IMR-90 (cell line): Measurements from ENCODE around the gene HECW1. TPM values are rescaled to one million over a fixed set of nuclear protein-coding genes. Genes with fewer than 3 reads are reported as not detected.

ENCODE experiments used
- ATAC-seq: fragments of 200-7000 bp; cut with Tn5 transposase; 2 replicates; pipeline ENCODE4 v1.9.1; 2020; ENCODE audit warnings: low read depth, mild to moderate bottlenecking, moderate library complexity
- BruUV-seq: library from RNA; stranded (reverse); fragments of 400-500 nt; replicated peaks from 2 replicates; lab custom pipeline; 2021; lab: Mats Ljungman, UMichigan
- CTCF ChIA-PET: fragments of 300-600 bp; formaldehyde crosslinking; extraction: SDS; loops from one replicate; lab custom pipeline; 2021; ENCODE audit warnings: antibody characterized with exemption; lab: Yijun Ruan, JAX
- POLR2A ChIA-PET: fragments of 300-600 bp; sonication (Branson Sonifier 250); formaldehyde crosslinking; loops from one replicate; lab custom pipeline; 2022; ENCODE audit warnings: antibody characterized with exemption; ENCODE audit not compliant: unreplicated experiment; lab: Charles Lee
- DNase-seq: peaks from one replicate; pipeline ENCODE4 v3.0.0; 2013
- H2AFZ ChIP-seq: replicated peaks from 2 replicates; pipeline ENCODE3; 2013; ENCODE audit warnings: low read length, mild to moderate bottlenecking; ENCODE audit not compliant: poor library complexity
- H2AK5ac ChIP-seq: 2 replicates; pipeline ENCODE4 v1.6.1; 2013; ENCODE audit warnings: low read depth, low read length, inconsistent platforms
- H2AK9ac ChIP-seq: replicated peaks from 2 replicates; pipeline ENCODE3; 2013; ENCODE audit warnings: mild to moderate bottlenecking, low read depth, low read length, moderate library complexity; ENCODE audit not compliant: poor library complexity
- H2BK120ac ChIP-seq: 2 replicates; pipeline ENCODE4 v1.6.1; 2013; ENCODE audit warnings: low read depth, low read length, inconsistent platforms
- H2BK15ac ChIP-seq: 3 replicates; pipeline ENCODE4 v1.6.1; 2013; ENCODE audit warnings: low read depth, low read length, inconsistent platforms
- H2BK20ac ChIP-seq: 2 replicates; pipeline ENCODE4 v1.6.1; 2013; ENCODE audit warnings: low read depth, mild to moderate bottlenecking, inconsistent platforms, low read length, moderate library complexity
- H2BK5ac ChIP-seq: 2 replicates; pipeline ENCODE4 v1.6.1; 2013; ENCODE audit warnings: mild to moderate bottlenecking, low read depth, low read length, inconsistent platforms; ENCODE audit not compliant: poor library complexity, severe bottlenecking
- H3K14ac ChIP-seq: replicated peaks from 2 replicates; pipeline ENCODE4 v1.6.1; 2013; ENCODE audit warnings: low read depth, low read length, inconsistent platforms
- H3K18ac ChIP-seq: 2 replicates; pipeline ENCODE4 v1.6.1; 2013; ENCODE audit warnings: low read depth, low read length, control low read depth
- H3K23ac ChIP-seq: 2 replicates; pipeline ENCODE4 v1.6.1; 2013; ENCODE audit warnings: low read depth, low read length, inconsistent platforms
- H3K27ac ChIP-seq: 2 replicates; pipeline ENCODE4 v1.5.1; 2013; ENCODE audit warnings: mild to moderate bottlenecking, control low read depth, low read length; ENCODE audit not compliant: insufficient read depth
- H3K27me3 ChIP-seq: 2 replicates; pipeline ENCODE4 v1.6.1; 2013; ENCODE audit warnings: low read length; ENCODE audit not compliant: control insufficient read depth, insufficient read depth
- H3K36me3 ChIP-seq: 2 replicates; pipeline ENCODE4 v1.6.1; 2013; ENCODE audit warnings: low read length, mixed read lengths; ENCODE audit not compliant: control insufficient read depth, insufficient read depth
- H3K4ac ChIP-seq: 2 replicates; pipeline ENCODE4 v1.6.1; 2013; ENCODE audit warnings: low read depth, low read length, inconsistent platforms
- H3K4me1 ChIP-seq: 2 replicates; pipeline ENCODE4 v1.6.1; 2013; ENCODE audit warnings: low read length, mixed read lengths; ENCODE audit not compliant: control insufficient read depth, insufficient read depth
- H3K4me2 ChIP-seq: 2 replicates; pipeline ENCODE4 v1.6.1; 2013; ENCODE audit warnings: low read depth, mild to moderate bottlenecking, control low read depth, low read length, moderate library complexity
- H3K4me3 ChIP-seq: 2 replicates; pipeline ENCODE4 v1.5.1; 2013; ENCODE audit warnings: low read depth, mild to moderate bottlenecking, control low read depth, low read length, moderate library complexity; ENCODE audit not compliant: insufficient read depth
- H3K56ac ChIP-seq: 2 replicates; pipeline ENCODE4 v1.6.1; 2013; ENCODE audit warnings: low read length, inconsistent platforms; ENCODE audit not compliant: insufficient read depth; ENCODE audit errors: extremely low read depth
- H3K79me1 ChIP-seq, 2 experiments: 2 replicates each; pipeline ENCODE4 v1.6.1; 2013; ENCODE audit warnings: low read length in 2 of 2, inconsistent platforms in 1 of 2, low read depth in 1 of 2
- H3K9ac ChIP-seq: 2 replicates; pipeline ENCODE4 v1.6.1; 2013; ENCODE audit warnings: low read depth, low read length, control low read depth
- H3K9me1 ChIP-seq: 2 replicates; pipeline ENCODE4 v1.6.1; 2013; ENCODE audit warnings: low read length, inconsistent platforms; ENCODE audit not compliant: insufficient read depth
- H3K9me3 ChIP-seq: 2 replicates; pipeline ENCODE4 v1.6.1; 2013; ENCODE audit warnings: low read length; ENCODE audit not compliant: control insufficient read depth, insufficient read depth
- H4K20me1 ChIP-seq: 2 replicates; pipeline ENCODE4 v1.6.1; 2013; ENCODE audit warnings: low read length, inconsistent platforms; ENCODE audit not compliant: insufficient read depth
- H4K5ac ChIP-seq: 2 replicates; pipeline ENCODE4 v1.6.1; 2013; ENCODE audit warnings: mild to moderate bottlenecking, low read depth, low read length, control low read depth
- H4K8ac ChIP-seq, 2 experiments: 2 replicates each; pipeline ENCODE4 v1.6.1; 2013; ENCODE audit warnings: low read depth in 2 of 2, low read length in 2 of 2, control low read depth in 1 of 2, inconsistent platforms in 1 of 2
- H4K91ac ChIP-seq: 2 replicates; pipeline ENCODE4 v1.6.1; 2013; ENCODE audit warnings: low read depth, low read length, inconsistent platforms; ENCODE audit not compliant: insufficient read depth
- ELK1 ChIP-seq: fragments of 150-350 bp; IDR thresholded peaks from 2 replicates; pipeline ENCODE4 v1.6.1; 2016; ENCODE audit warnings: low read depth, mild to moderate bottlenecking, low read length, moderate library complexity, borderline replicate concordance
- FOS ChIP-seq: fragments of 150-350 bp; IDR thresholded peaks from 2 replicates; pipeline ENCODE4 v1.6.1; 2016; ENCODE audit warnings: low read depth, low read length
- MAFK ChIP-seq: IDR thresholded peaks from 2 replicates; pipeline ENCODE4 v1.6.1; 2012; ENCODE audit warnings: low read depth, low read length, improper control_type of control experiment
- MAZ ChIP-seq: IDR thresholded peaks from 2 replicates; pipeline ENCODE4 v1.6.1; 2012; ENCODE audit warnings: low read depth, mild to moderate bottlenecking, low read length, improper control_type of control experiment, moderate library complexity, borderline replicate concordance
- MXI1 ChIP-seq: IDR thresholded peaks from 2 replicates; pipeline ENCODE4 v1.6.1; 2012; ENCODE audit warnings: low read depth, mild to moderate bottlenecking, low read length, moderate library complexity, borderline replicate concordance
- NFE2L2 ChIP-seq: fragments of 150-350 bp; IDR thresholded peaks from 2 replicates; pipeline ENCODE4 v1.6.1; 2016; ENCODE audit warnings: low read depth, mild to moderate bottlenecking, low read length
- POLR2A ChIP-seq: IDR thresholded peaks from 2 replicates; pipeline ENCODE4 v1.6.1; 2012; ENCODE audit warnings: mild to moderate bottlenecking, low read depth, low read length
- WGBS, 2 experiments: methylation state at CpG; one replicate each; pipeline versions ENCODE4 v1.1.5 to v1.1.7; 2013; ENCODE audit warnings: missing lambda C conversion rate in 2 of 2; ENCODE audit not compliant: insufficient read length in 1 of 2; ENCODE audit errors: extremely low coverage in 2 of 2; 5-methylcytosine and 5-hydroxymethylcytosine counted together
- dilution Hi-C: fragments of 300-500 bp; cut with HindIII; formaldehyde crosslinking; loops from one replicate; pipeline ENCODE4 v1.14.3; 2018; ENCODE audit warnings: low sequenced_read_pairs; ENCODE audit not compliant: unreplicated experiment
- in situ Hi-C: fragments of 300-500 bp; cut with MboI; formaldehyde crosslinking; loops from 3 replicates; pipeline ENCODE4 v1.14.3; 2019; ENCODE audit warnings: low sequenced_read_pairs, inconsistent platforms, mixed read lengths
- intact Hi-C: fragments of 100-400 bp; cut with micrococcal nuclease; formaldehyde crosslinking; loops from 2 replicates; pipeline ENCODE4 v1.10.0; 2022
- polyA plus RNA-seq, 3 experiments: library from polyadenylated mRNA; depleted of rRNA; stranded (reverse); fragments of >200 nt; gene quantifications; 2 replicates each; pipeline ENCODE4 v1.2.3, GENCODE V29; 2012; ENCODE audit warnings: low replicate concordance in 1 of 3
- total RNA-seq: library from RNA; depleted of rRNA; stranded (reverse); fragments of >200 nt; gene quantifications from 2 replicates; pipeline ENCODE4 v1.2.3, GENCODE V29; 2012

The HECW1 gene
- total and polyA plus RNA-seq, 2 of the 4 experiments (the other 2 are of a cell fraction), result 0.56 to 1.3 TPM

GRCh38 chr7:43296306-43296705 is 183.9 kb downstream of the HECW1 start:
- H3K4me1 ChIP-seq, result peaks cover 7% of the 10 kb centered on the region; the same call in 1 of the 2 replicates
- H3K79me1 ChIP-seq, result no peaks in the 10 kb centered on the region
- H3K36me3 ChIP-seq, result no peaks in the 10 kb centered on the region
- ATAC-seq (peak; percentile 35; the same call in 1 of the 2 replicates), DNase-seq (peak; percentile 53)
- H4K20me1 ChIP-seq, result no peaks in the 10 kb centered on the region
- no peak overlapping the region for H3K4me3 ChIP-seq
- H2AK5ac ChIP-seq, result no peak overlapping the region
- no peak overlapping the region for H3K56ac ChIP-seq
- no peak overlapping the region for H4K8ac ChIP-seq
- no peak overlapping the region for H3K9ac ChIP-seq
- H4K5ac ChIP-seq, result no peak overlapping the region
- CTCF ChIA-PET, result no interaction called here
- H3K4ac ChIP-seq, result no peak overlapping the region
- H2AFZ ChIP-seq, result no peak overlapping the region
- no peak overlapping the region for H2BK15ac ChIP-seq
- no peak overlapping the region for H3K18ac ChIP-seq
- no CpG with 5 or more reads among the region's 6 CpGs for WGBS, 2 experiments
- dilution Hi-C loops (no loop called here), intact Hi-C loops (no loop called here), in situ Hi-C loops (no loop called here)
- peaks cover 6% of the 10 kb centered on the region for H3K27me3 ChIP-seq
- peaks cover 6% of the 10 kb centered on the region for H3K9me1 ChIP-seq
- H2BK120ac ChIP-seq, result no peak overlapping the region
- no peaks in the 10 kb centered on the region for H3K9me3 ChIP-seq
- no peak overlapping the region for H3K14ac ChIP-seq
- no peak overlapping the region for H3K23ac ChIP-seq
- BruUV-seq, result no TSS peak
- no peak overlapping the region for H2BK5ac ChIP-seq
- H2AK9ac ChIP-seq, result no peak overlapping the region
- H3K4me2 ChIP-seq, result no peak overlapping the region
- TF ChIP-seq MAFK (no peak), NFE2L2 (no peak), POLR2A (no peak), FOS (no peak), MAZ (no peak), MXI1 (no peak), ELK1 (no peak)
- H4K91ac ChIP-seq, result no peak overlapping the region
- no peak overlapping the region for H2BK20ac ChIP-seq
- no peak overlapping the region for H3K27ac ChIP-seq
- POLR2A ChIA-PET, result no interaction called here
